Right atrium auricular region (tissue), 2 donors: ENCODE data around the gene CLCF1. TPM values are rescaled to one million over a fixed set of nuclear protein-coding genes. Genes with fewer than 3 reads are reported as not detected.

Experiments used
- DNase-seq: peaks from one replicate; pipeline ENCODE4 v3.0.0-alpha.2; 2019; ENCODE audit warnings: low spot score
- H3K27ac ChIP-seq, 2 donors: fragments of 200-600 bp; sonication (generic); 1 replicate in 1 of 2; 2 replicates in 1 of 2; pipeline ENCODE4 v1.5.1; 2016 to 2019
- H3K27me3 ChIP-seq, 2 donors: fragments of 200-600 bp; sonication (generic); one replicate each; pipeline versions ENCODE4 v1.5.1 to v1.6.0; 2017 to 2019
- H3K36me3 ChIP-seq: fragments of 200-600 bp; sonication (generic); one replicate; pipeline ENCODE4 v1.5.1; 2016
- H3K4me1 ChIP-seq, 2 donors: fragments of 200-600 bp; sonication (generic); one replicate each; pipeline versions ENCODE4 v1.5.1 to v1.6.0; 2017 to 2019
- H3K4me3 ChIP-seq, 2 donors: fragments of 200-600 bp; sonication (generic); 1 replicate in 1 of 2; 2 replicates in 1 of 2; pipeline ENCODE4 v1.5.1; 2017 to 2019; ENCODE audit warnings: mild to moderate bottlenecking in 1 of 2, moderate library complexity in 1 of 2
- H3K9me3 ChIP-seq, 2 donors: fragments of 200-600 bp; sonication (generic); one replicate each; pipeline ENCODE4 v1.5.1; 2019
- total RNA-seq, 2 donors: library from RNA; depleted of rRNA; stranded (reverse); fragments of >200 nt; gene quantifications; one replicate each; pipeline ENCODE4 v1.1.0, GENCODE V29; 2016
- TF ChIP-seq, protein P1 (sequence below), 2 donors: fragments of 200-600 bp; sonication (generic); IDR thresholded peaks; one replicate each; pipeline ENCODE4 v1.5.1; 2019; ENCODE audit warnings: antibody characterized with exemption in 2 of 2

Gene CLCF1
- total RNA-seq, 2 donors from 2014 or later, result 2.7 to 18.0 TPM

DNA sequence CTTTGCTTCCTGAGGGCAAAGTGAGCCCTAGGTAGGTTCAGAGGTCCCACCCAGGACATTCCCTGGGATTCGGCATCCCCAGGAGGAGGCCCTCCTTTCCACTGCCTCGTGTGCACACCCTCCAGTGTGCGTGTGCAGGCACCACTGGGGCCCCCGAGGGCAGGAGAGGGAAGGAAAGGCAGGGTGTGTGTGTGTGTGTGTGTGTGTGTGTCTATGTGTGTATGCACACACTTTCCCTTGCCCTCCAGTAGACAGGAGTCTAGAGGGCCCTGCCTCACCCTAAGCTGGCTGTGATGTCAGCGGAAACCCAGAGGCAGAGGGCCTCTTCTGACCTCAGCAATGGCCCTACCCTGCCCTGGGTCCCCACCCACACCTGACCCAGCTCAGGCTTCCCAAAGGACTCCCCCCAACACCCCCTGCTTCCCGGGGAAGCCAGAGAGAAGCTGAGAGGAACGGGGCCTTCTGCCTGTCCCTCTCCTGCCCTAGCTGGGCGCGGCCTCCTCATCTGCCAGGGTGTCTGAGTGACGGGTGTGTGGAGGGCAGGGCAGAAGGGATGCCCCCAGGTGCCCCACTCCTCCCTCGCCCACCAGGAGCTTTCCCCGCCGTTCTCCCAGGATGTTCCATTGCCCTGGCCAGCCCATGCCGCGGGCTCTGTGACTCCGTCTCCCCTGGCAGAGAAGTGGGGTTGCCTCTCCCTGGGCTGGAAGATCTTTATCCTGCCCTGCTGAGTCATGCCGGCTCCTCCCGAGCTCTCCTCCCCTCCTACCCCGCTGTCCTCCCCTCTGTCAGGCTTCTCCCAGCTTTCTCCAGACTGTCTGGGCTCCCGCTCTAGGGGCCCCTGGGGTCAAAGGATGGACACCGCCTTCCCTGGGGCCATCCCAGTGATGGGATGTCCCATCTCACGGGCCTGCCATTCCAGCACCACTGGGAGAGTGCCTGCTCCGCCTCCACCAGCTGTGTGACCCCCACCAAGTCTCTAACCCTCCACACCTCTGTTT, 6.0 kb upstream of the CLCF1 start:
- Histone ChIP-seq H3K27ac (no peak overlapping the region), H3K4me3 (no peak overlapping the region), H3K4me1 (peaks cover 0 to 11% of the 10 kb centered on the region in 2 donors), H3K9me3 (no peaks in the 10 kb centered on the region), H3K36me3 (no peaks in the 10 kb centered on the region), H3K27me3 (no peaks in the 10 kb centered on the region)
- TF ChIP-seq, protein P1, sequence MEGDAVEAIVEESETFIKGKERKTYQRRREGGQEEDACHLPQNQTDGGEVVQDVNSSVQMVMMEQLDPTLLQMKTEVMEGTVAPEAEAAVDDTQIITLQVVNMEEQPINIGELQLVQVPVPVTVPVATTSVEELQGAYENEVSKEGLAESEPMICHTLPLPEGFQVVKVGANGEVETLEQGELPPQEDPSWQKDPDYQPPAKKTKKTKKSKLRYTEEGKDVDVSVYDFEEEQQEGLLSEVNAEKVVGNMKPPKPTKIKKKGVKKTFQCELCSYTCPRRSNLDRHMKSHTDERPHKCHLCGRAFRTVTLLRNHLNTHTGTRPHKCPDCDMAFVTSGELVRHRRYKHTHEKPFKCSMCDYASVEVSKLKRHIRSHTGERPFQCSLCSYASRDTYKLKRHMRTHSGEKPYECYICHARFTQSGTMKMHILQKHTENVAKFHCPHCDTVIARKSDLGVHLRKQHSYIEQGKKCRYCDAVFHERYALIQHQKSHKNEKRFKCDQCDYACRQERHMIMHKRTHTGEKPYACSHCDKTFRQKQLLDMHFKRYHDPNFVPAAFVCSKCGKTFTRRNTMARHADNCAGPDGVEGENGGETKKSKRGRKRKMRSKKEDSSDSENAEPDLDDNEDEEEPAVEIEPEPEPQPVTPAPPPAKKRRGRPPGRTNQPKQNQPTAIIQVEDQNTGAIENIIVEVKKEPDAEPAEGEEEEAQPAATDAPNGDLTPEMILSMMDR (IDR thresholded peaks at IDR 0.05), result no peak
- no peak for DNase-seq

DNA sequence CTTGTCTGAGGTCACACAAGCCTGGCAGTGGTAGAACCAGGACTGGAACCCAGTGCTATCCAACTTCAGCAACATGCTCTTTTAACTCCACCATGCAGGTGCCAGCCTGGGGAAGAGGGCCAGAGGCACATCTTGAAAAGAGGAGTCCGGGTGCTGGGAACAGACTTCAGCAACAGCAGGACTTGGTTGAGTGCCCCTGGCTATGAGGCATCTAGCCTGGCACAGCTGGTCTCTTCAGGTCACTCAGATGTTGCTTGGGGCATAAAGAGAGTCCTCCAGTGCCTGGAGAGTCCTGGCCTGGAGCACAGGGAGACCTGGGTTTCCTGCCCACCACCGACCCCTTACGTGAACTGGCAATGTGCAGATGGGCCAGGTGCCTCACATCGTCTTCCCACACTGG, 5.1 kb upstream of the CLCF1 start:
- Histone ChIP-seq H3K4me3 (no peak overlapping the region), H3K36me3 (no peaks in the 10 kb centered on the region), H3K4me1 (peaks cover 0 to 19% of the 10 kb centered on the region in 2 donors), H3K9me3 (no peaks in the 10 kb centered on the region), H3K27ac (no peak overlapping the region), H3K27me3 (no peaks in the 10 kb centered on the region)
- TF ChIP-seq, protein P1 (IDR thresholded peaks at IDR 0.05), result no peak
- DNase-seq, result no peak

DNA sequence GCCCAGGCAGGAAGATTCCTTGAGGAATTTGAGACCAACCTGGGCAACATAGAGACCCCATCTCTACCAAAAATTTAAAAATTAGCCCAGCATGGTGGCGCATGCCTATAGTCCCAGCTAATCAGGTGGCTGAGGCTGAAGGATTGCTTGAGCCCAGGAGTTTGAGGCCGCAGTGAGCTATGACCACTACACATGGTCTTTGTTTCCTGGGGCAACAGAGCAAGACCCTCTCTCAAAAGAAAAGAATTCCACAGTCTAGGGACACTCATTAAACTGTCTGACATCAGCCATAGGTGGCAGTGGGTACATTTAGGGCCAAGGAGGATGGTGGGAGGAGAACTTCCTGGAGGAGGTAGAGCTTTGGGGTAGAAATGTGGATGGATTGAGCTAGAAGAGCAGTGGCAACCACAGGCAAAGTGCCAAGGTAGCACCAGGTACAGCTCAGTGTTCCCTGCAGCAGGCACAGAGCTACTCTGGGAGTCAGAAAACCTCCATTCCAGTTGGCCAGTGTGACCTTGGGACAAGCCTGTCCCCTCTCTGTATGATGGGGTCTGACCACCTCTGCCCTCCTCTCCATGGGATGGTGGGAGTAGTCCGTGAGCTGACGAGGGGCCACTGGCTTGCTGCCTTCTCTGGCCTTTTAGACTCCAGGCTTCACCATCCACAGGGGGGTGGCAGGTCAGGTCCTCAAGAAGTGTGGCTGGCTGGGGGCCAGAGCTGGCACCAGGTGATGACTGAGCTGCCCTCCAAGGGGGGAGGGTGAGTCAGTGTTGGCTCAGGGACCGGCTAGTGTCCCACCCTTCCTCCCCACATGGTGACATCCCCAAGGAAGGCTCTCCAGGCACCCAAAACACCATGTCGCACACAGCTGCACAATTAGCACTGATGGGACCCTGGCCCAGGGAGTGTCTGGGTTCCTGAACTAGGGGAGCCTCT, 3.7 kb upstream of the CLCF1 start:
- Histone ChIP-seq H3K4me1 (peaks cover 0 to 20% of the 10 kb centered on the region in 2 donors), H3K4me3 (no peak overlapping the region), H3K9me3 (no peaks in the 10 kb centered on the region), H3K27me3 (no peaks in the 10 kb centered on the region), H3K36me3 (no peaks in the 10 kb centered on the region), H3K27ac (no peak overlapping the region)
- TF ChIP-seq, protein P1 (IDR thresholded peaks at IDR 0.05), result no peak
- DNase-seq, result no peak

- Histone ChIP-seq H3K9me3 (no peaks in the 10 kb centered on the region), H3K4me3 (no peak overlapping the region), H3K36me3 (no peaks in the 10 kb centered on the region), H3K27ac (no peak overlapping the region), H3K4me1 (peaks cover 0 to 29% of the 10 kb centered on the region in 2 donors), H3K27me3 (no peaks in the 10 kb centered on the region)
- TF ChIP-seq, protein P1 (IDR thresholded peaks at IDR 0.05), result no peak
- no peak for DNase-seq
Measured at GRCh38 chr11:67376063-67376820, 2.8 kb upstream of the CLCF1 start.
